Measurements from ENCODE around the gene PPM1N.

DNA sequence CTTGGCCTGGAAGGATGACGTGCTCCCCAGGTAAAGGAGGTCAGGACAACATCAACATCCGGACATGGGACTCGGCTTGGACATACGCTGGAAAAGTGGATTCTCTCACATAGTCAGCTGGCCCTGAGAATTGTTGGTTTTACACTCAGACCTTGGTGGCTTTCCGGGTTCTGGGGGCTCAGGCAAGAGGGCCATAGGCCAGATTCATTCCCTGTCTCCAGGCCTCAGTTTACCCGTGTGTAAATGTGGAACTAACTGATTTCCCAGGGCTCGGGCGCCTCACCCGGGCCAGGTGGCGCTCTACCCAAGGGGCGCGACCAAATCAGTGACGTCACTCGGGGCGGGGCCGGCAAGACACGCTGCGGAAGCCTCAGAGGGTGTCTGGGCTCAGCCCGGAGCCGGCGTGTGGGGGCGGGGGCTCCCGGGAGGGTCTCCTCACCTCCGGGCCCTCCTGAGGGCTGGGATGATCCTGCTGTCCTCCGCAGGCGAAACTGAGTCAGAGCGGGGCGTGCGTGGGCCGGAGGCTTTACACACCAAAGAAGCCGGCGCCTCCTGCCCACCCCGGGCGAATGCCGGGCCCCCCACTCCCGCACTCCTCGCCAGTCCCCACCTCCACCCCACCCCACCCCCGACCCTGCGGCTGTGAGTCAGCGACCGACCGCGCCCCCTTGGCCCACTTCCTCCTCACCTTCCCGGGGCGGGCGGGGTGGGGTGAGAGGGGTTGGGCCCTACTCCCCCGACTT is 8.2 kb downstream of the PPM1N start:
- TF ChIP-seq, protein P1, sequence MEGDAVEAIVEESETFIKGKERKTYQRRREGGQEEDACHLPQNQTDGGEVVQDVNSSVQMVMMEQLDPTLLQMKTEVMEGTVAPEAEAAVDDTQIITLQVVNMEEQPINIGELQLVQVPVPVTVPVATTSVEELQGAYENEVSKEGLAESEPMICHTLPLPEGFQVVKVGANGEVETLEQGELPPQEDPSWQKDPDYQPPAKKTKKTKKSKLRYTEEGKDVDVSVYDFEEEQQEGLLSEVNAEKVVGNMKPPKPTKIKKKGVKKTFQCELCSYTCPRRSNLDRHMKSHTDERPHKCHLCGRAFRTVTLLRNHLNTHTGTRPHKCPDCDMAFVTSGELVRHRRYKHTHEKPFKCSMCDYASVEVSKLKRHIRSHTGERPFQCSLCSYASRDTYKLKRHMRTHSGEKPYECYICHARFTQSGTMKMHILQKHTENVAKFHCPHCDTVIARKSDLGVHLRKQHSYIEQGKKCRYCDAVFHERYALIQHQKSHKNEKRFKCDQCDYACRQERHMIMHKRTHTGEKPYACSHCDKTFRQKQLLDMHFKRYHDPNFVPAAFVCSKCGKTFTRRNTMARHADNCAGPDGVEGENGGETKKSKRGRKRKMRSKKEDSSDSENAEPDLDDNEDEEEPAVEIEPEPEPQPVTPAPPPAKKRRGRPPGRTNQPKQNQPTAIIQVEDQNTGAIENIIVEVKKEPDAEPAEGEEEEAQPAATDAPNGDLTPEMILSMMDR (IDR thresholded peaks at IDR 0.05) = peak in 2 of 3 donors; percentile 7 to 36
- TF ChIP-seq POLR2A (IDR thresholded peaks at IDR 0.05) = peak; percentile 65
- TF ChIP-seq POLR2AphosphoS5 (IDR thresholded peaks at IDR 0.05) = peak in 2 of 3 donors; percentile 49 to 74
